Endothelial cell of umbilical vein (primary cell): ENCODE data around the gene SMARCC2. TPM values are rescaled to one million over a fixed set of nuclear protein-coding genes. Genes with fewer than 3 reads are reported as not detected.

ENCODE experiments used
- BruUV-seq: library from RNA; stranded (reverse); fragments of 400-500 nt; replicated peaks from 2 replicates; lab custom pipeline; 2021; lab: Mats Ljungman, UMichigan
- CTCF ChIA-PET: fragments of 300-600, 350-600 bp; sonication (Branson Sonifier 250); formaldehyde crosslinking; loops from one replicate; lab custom pipeline; 2021; ENCODE audit warnings: antibody characterized with exemption, inconsistent platforms; lab: Charles Lee
- POLR2A ChIA-PET: fragments of 300-600, 350-600 bp; sonication (Branson Sonifier 250); formaldehyde crosslinking; loops from one replicate; lab custom pipeline; 2021; ENCODE audit warnings: antibody characterized with exemption, inconsistent platforms; lab: Charles Lee
- DNase-seq: peaks from one replicate; pipeline ENCODE4 v3.0.0-alpha.2; 2011; ENCODE audit warnings: low read depth, low spot score
- FAIRE-seq: peaks from 2 replicates; lab custom pipeline; 2011; peaks lifted over from hg19 to GRCh38; lab: Jason Lieb, UNC
- H2AFZ ChIP-seq: 2 replicates; pipeline ENCODE4 v1.6.0; 2012; ENCODE audit warnings: low read depth, low read length, control low read depth, inconsistent platforms
- H3K27ac ChIP-seq: 2 replicates; pipeline ENCODE4 v1.5.1; 2011; ENCODE audit warnings: low read depth, mild to moderate bottlenecking, control low read depth, low read length, moderate library complexity; ENCODE audit not compliant: insufficient read depth
- H3K27me3 ChIP-seq, 2 experiments: 2 replicates each; pipeline versions ENCODE4 v1.6.0 to v1.6.1; 2011; ENCODE audit warnings: low read length in 2 of 2, mixed read lengths in 1 of 2; ENCODE audit not compliant: control insufficient read depth in 2 of 2, insufficient read depth in 2 of 2
- H3K36me3 ChIP-seq, 2 experiments: 2 replicates in 1 of 2; 3 replicates in 1 of 2; pipeline ENCODE4 v1.5.1; 2011; ENCODE audit warnings: low read length in 2 of 2, mild to moderate bottlenecking in 1 of 2, moderate library complexity in 1 of 2; ENCODE audit not compliant: control insufficient read depth in 2 of 2, insufficient read depth in 2 of 2; ENCODE audit errors: extremely low read depth in 1 of 2
- H3K4me1 ChIP-seq: 3 replicates; pipeline ENCODE4 v1.5.1; 2011; ENCODE audit warnings: mild to moderate bottlenecking, low read length; ENCODE audit not compliant: control insufficient read depth, insufficient read depth; ENCODE audit errors: extremely low read depth
- H3K4me2 ChIP-seq: 2 replicates; pipeline ENCODE4 v1.6.1; 2011; ENCODE audit warnings: low read length, control low read depth, mixed read lengths; ENCODE audit not compliant: insufficient read depth
- H3K4me3 ChIP-seq, 3 experiments: fragments of 200-600 bp in 1 of 3; sonication (generic), shearing (Covaris generic) in 1 of 3; replicated peaks in 1 of 3; 2 replicates each; pipeline ENCODE4 v1.5.1; 2011 to 2016; ENCODE audit warnings: control low read depth in 3 of 3, low read length in 3 of 3, mild to moderate bottlenecking in 2 of 3, inconsistent platforms in 1 of 3, low read depth in 1 of 3, moderate library complexity in 1 of 3; ENCODE audit not compliant: insufficient read depth in 1 of 3
- H3K79me2 ChIP-seq: 2 replicates; pipeline ENCODE4 v1.6.0; 2012; ENCODE audit warnings: low read length, inconsistent platforms; ENCODE audit not compliant: control insufficient read depth, insufficient read depth
- H3K9ac ChIP-seq: replicated peaks from 2 replicates; pipeline ENCODE3; 2011; ENCODE audit warnings: low read length, control low read depth; ENCODE audit not compliant: insufficient read depth; ENCODE audit errors: extremely low read depth
- H3K9me1 ChIP-seq: replicated peaks from 3 replicates; pipeline ENCODE4 v1.6.0; 2011; ENCODE audit warnings: mild to moderate bottlenecking, low read length; ENCODE audit not compliant: control insufficient read depth, insufficient read depth; ENCODE audit errors: extremely low read depth
- H3K9me3 ChIP-seq: replicated peaks from 2 replicates; pipeline ENCODE4 v1.5.1; 2012; ENCODE audit warnings: low read length, inconsistent platforms; ENCODE audit not compliant: control insufficient read depth, insufficient read depth
- H4K20me1 ChIP-seq: replicated peaks from 2 replicates; pipeline ENCODE3; 2011; ENCODE audit warnings: mild to moderate bottlenecking, low read length; ENCODE audit not compliant: control insufficient read depth, insufficient read depth; ENCODE audit errors: extremely low read depth
- EZH2 ChIP-seq: IDR thresholded peaks from 2 replicates; pipeline ENCODE4 v1.6.1; 2012; ENCODE audit warnings: borderline replicate concordance, low read depth, mild to moderate bottlenecking, moderate library complexity, low read length, inconsistent platforms; ENCODE audit not compliant: severe bottlenecking
- FOS ChIP-seq: IDR thresholded peaks from 2 replicates; pipeline ENCODE4 v1.6.1; 2011; ENCODE audit warnings: mild to moderate bottlenecking, low read length, moderate library complexity, borderline replicate concordance; ENCODE audit not compliant: insufficient read depth
- GATA2 ChIP-seq: IDR thresholded peaks from 2 replicates; pipeline ENCODE4 v1.7.0; 2011; ENCODE audit warnings: low read depth, mild to moderate bottlenecking, moderate library complexity, mixed read lengths, low read length; ENCODE audit not compliant: insufficient read length, insufficient read depth
- JUN ChIP-seq: IDR thresholded peaks from 2 replicates; pipeline ENCODE4 v1.6.1; 2011; ENCODE audit warnings: borderline replicate concordance, low read depth; ENCODE audit not compliant: insufficient read length, insufficient read depth
- MYC ChIP-seq: IDR thresholded peaks from one replicate; pipeline ENCODE4 v1.6.1; 2011; ENCODE audit warnings: mild to moderate bottlenecking, low read depth, low read length
- POLR2A ChIP-seq: IDR thresholded peaks from 2 replicates; pipeline ENCODE4 v1.6.1; 2012; ENCODE audit warnings: low read depth, mild to moderate bottlenecking, control low read depth, low read length
- POLR2AphosphoS5 ChIP-seq: IDR thresholded peaks from 2 replicates; pipeline ENCODE4 v1.6.1; 2012; ENCODE audit warnings: low read depth, mild to moderate bottlenecking, control low read depth, low read length, moderate library complexity; ENCODE audit not compliant: insufficient read depth
- dilution Hi-C: fragments of 300-500 bp; cut with MboI; formaldehyde crosslinking; loops from one replicate; pipeline ENCODE4 v1.15.0; 2019; ENCODE audit warnings: low sequenced_read_pairs; ENCODE audit not compliant: extremely low pct_ligation_motif_present
- intact Hi-C: fragments of 100-400 bp; cut with micrococcal nuclease; formaldehyde crosslinking; loops from one replicate; pipeline ENCODE4 v1.10.0; 2022
- polyA plus RNA-seq, 4 experiments: library from polyadenylated mRNA; depleted of rRNA in 3 of 4; stranded (reverse) in 3 of 4; unstranded in 1 of 4; fragments of >200 nt; gene quantifications; 2 replicates each; pipeline versions ENCODE4 v1.2.1 to v1.2.3, GENCODE V29; 2011 to 2012; ENCODE audit warnings: missing spikeins in 1 of 4
- total RNA-seq: library from RNA; stranded (reverse); gene quantifications from 2 replicates; pipeline ENCODE4 v1.2.3, GENCODE V29; 2021
- TF ChIP-seq, protein P1 (sequence below): IDR thresholded peaks from 2 replicates; pipeline ENCODE4 v1.6.1; 2011; ENCODE audit not compliant: insufficient read depth, insufficient read length
- TF ChIP-seq, protein P2 (sequence below), 2 donors: IDR thresholded peaks; 1 replicate in 1 of 2; 2 replicates in 1 of 2; pipeline ENCODE4 v1.5.1; 2011; ENCODE audit warnings: low read length in 2 of 2, mild to moderate bottlenecking in 2 of 2, moderate library complexity in 2 of 2, control low read depth in 1 of 2, inconsistent platforms in 1 of 2, low read depth in 1 of 2; ENCODE audit not compliant: insufficient read depth in 1 of 2; ENCODE audit errors: extremely low read depth in 1 of 2

SMARCC2 gene
- total and polyA plus RNA-seq, 2 donors (not counting 3 experiments of a cell fraction or from before 2014, with no cell fraction given) = 51.9 to 121 TPM

DNA sequence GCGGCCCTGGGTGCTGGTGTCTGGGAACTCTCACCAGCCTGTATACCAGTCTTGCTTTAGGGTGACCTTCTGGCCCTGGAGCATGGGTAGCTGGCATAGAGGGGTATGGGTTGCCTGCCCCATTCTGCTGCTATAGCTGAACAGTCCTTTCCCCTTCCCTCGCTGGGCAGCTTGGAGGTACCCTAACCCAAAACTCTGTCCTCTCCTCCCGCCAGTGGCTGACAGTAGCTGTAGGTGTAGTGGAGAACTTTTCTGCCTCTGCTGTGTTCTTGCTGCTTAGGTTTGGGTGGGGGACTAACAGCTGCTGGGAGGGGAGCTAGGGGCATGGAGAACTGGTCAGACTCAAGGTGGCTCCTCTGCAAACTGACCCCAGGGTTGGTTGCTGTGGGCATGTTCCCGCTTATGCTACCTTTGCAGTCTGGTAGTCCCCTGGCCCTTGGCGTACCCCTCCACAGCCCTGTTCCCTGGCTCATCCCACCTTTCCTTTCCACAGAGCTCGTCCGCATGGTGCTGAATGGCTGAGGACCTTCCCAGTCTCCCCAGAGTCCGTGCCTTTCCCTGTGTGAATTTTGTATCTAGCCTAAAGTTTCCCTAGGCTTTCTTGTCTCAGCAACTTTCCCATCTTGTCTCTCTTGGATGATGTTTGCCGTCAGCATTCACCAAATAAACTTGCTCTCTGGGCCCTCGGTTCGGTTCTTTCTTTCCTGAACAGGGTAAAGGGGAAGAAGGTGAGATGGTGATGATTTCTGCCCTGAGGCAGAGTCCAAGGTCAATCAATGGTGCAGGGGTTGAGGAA lies 28.2 kb downstream of the SMARCC2 start:
- Histone ChIP-seq H3K27me3 (no peaks in the 10 kb centered on the region), H3K79me2 (peaks cover 33% of the 10 kb centered on the region), H2AFZ (no peak overlapping the region), H3K4me3 (peak overlapping the region in 2 of 3 experiments; percentile 78 to 98), H3K4me2 (peak overlapping the region; percentile 96), H3K9me3 (no peaks in the 10 kb centered on the region), H3K27ac (peak overlapping the region; percentile 87), H4K20me1 (no peaks in the 10 kb centered on the region), H3K9me1 (no peaks in the 10 kb centered on the region), H3K9ac (peak overlapping the region; percentile 61), H3K36me3 (peaks cover 18 to 38% of the 10 kb centered on the region in 2 experiments), H3K4me1 (peaks cover 22% of the 10 kb centered on the region)
- intact Hi-C loops = loop anchor here (1.0 kb wide), 2 partner anchors 35 to 42 kb away; no protein-coding TSS in a partner anchor
- no TSS peak for BruUV-seq
- CTCF ChIA-PET = interaction anchor here (1.0 to 3.3 kb wide), 6 partner anchors 20 to 43 kb away, joined by 4 to 16 read pairs (median 10); partner anchors contain the start of genes ESYT1, SMARCC2 and ZC3H10
- no peak for TF ChIP-seq POLR2AphosphoS5
- TF ChIP-seq GATA2 = no peak
- no peak for TF ChIP-seq JUN
- TF ChIP-seq EZH2 = no peak
- no peak for TF ChIP-seq POLR2A
- TF ChIP-seq, protein P1, sequence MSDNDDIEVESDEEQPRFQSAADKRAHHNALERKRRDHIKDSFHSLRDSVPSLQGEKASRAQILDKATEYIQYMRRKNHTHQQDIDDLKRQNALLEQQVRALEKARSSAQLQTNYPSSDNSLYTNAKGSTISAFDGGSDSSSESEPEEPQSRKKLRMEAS = no peak
- TF ChIP-seq, protein P2, sequence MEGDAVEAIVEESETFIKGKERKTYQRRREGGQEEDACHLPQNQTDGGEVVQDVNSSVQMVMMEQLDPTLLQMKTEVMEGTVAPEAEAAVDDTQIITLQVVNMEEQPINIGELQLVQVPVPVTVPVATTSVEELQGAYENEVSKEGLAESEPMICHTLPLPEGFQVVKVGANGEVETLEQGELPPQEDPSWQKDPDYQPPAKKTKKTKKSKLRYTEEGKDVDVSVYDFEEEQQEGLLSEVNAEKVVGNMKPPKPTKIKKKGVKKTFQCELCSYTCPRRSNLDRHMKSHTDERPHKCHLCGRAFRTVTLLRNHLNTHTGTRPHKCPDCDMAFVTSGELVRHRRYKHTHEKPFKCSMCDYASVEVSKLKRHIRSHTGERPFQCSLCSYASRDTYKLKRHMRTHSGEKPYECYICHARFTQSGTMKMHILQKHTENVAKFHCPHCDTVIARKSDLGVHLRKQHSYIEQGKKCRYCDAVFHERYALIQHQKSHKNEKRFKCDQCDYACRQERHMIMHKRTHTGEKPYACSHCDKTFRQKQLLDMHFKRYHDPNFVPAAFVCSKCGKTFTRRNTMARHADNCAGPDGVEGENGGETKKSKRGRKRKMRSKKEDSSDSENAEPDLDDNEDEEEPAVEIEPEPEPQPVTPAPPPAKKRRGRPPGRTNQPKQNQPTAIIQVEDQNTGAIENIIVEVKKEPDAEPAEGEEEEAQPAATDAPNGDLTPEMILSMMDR (IDR thresholded peaks at IDR 0.05; ENCODE audit: extremely low read depth in 1 of 2, insufficient read depth in 1 of 2, low read depth in 1 of 2, low read length in 2 of 2) = no peak
- no peak for TF ChIP-seq FOS
- TF ChIP-seq MYC = no peak
- dilution Hi-C loops = no loop called here
- FAIRE-seq (peak; percentile 47), DNase-seq (no peak)
- POLR2A ChIA-PET = interaction anchor here (1.0 to 3.9 kb wide), 5 partner anchors 17 to 57 kb away, joined by 4 to 23 read pairs (median 8); partner anchors contain the start of genes ESYT1, PA2G4 and SMARCC2
